ENCODE measurements around the gene ARHGAP24. TPM values are rescaled to one million over a fixed set of nuclear protein-coding genes. Genes with fewer than 3 reads are reported as not detected.

Gene ARHGAP24
- total RNA-seq, 1 experiment from 2014 or later = 2.1 TPM

GRCh38 chr4:85870298-85871083 is 395.5 kb downstream of the ARHGAP24 start (continued):
- TF ChIP-seq ZNF512 (CRISPR knock-in tag; IDR thresholded peaks at IDR 0.05; ENCODE audit: borderline replicate concordance) = no peak

GRCh38 chr4:85873566-85873965 is 398.6 kb downstream of the ARHGAP24 start:
- no peak overlapping the region for H3K4me3 Mint-ChIP-seq
- CTCF ChIA-PET = interaction anchor here (2.0 kb wide), 1 partner anchor 77 kb away, joined by 14 read pairs; no protein-coding TSS in a partner anchor
- H3K27ac Mint-ChIP-seq = no peak overlapping the region
- H3K27me3 Mint-ChIP-seq (ENCODE audit: low read depth) = no peaks in the 10 kb centered on the region
- H3K36me3 Mint-ChIP-seq = no peaks in the 10 kb centered on the region
- no peak for ATAC-seq
- no peaks in the 10 kb centered on the region for H3K9me3 Mint-ChIP-seq
- DNase-seq (ENCODE audit: low spot score) = no peak
- TF ChIP-seq FOXK1 (CRISPR knock-in tag; IDR thresholded peaks at IDR 0.05) = no peak
- TF ChIP-seq ELF4 (CRISPR knock-in tag; IDR thresholded peaks at IDR 0.05; ENCODE audit: low read depth) = no peak
- no peak for TF ChIP-seq ZMAT4 (CRISPR knock-in tag; IDR thresholded peaks at IDR 0.05)
- TF ChIP-seq TP53 (CRISPR knock-in tag; IDR thresholded peaks at IDR 0.05) = no peak
- TF ChIP-seq FOXJ3 (CRISPR knock-in tag; IDR thresholded peaks at IDR 0.05; ENCODE audit: borderline replicate concordance) = no peak
- TF ChIP-seq E2F5 (CRISPR knock-in tag; IDR thresholded peaks at IDR 0.05) = no peak
- H3K4me1 Mint-ChIP-seq = peaks cover 7% of the 10 kb centered on the region
- POLR2A ChIA-PET = no interaction called here

- Mint-ChIP-seq H3K27me3 (ENCODE audit: low read depth) (no peaks in the 10 kb centered on the region), H3K27ac (no peak overlapping the region), H3K4me3 (no peak overlapping the region), H3K9me3 (no peaks in the 10 kb centered on the region), H3K36me3 (no peaks in the 10 kb centered on the region), H3K4me1 (peaks cover 12% of the 10 kb centered on the region)
- DNase-seq (ENCODE audit: low spot score) = no peak
- POLR2A ChIA-PET = no interaction called here
- CTCF ChIA-PET = no interaction called here
- ATAC-seq = no peak
- TF ChIP-seq HMGA2 (CRISPR knock-in tag; IDR thresholded peaks at IDR 0.05) = peak; percentile 98
- no peak for TF ChIP-seq ATF6 (CRISPR knock-in tag; IDR thresholded peaks at IDR 0.05)
These were observed 404.6 kb downstream of the ARHGAP24 start for GRCh38 chr4:85879518-85879917.

- Mint-ChIP-seq H3K27ac (no peak overlapping the region; the same call in 1 of the 2 replicates), H3K9me3 (no peaks in the 10 kb centered on the region), H3K4me3 (no peak overlapping the region), H3K27me3 (ENCODE audit: low read depth) (no peaks in the 10 kb centered on the region), H3K4me1 (peaks cover 12% of the 10 kb centered on the region), H3K36me3 (no peaks in the 10 kb centered on the region)
- CTCF ChIA-PET = no interaction called here
- ATAC-seq (no peak), DNase-seq (ENCODE audit: low spot score) (no peak)
- POLR2A ChIA-PET = no interaction called here
- TF ChIP-seq MYBL2 (CRISPR knock-in tag; IDR thresholded peaks at IDR 0.05) = no peak
- TF ChIP-seq ARID4B (CRISPR knock-in tag; IDR thresholded peaks at IDR 0.05; ENCODE audit: borderline replicate concordance) = no peak
- TF ChIP-seq PRDM15 (CRISPR knock-in tag; IDR thresholded peaks at IDR 0.05) = no peak
- TF ChIP-seq HMGXB4 (CRISPR knock-in tag; IDR thresholded peaks at IDR 0.05) = no peak
- TF ChIP-seq RELA (CRISPR knock-in tag; IDR thresholded peaks at IDR 0.05; ENCODE audit: borderline replicate concordance) = no peak
These were observed 408.2 kb downstream of the ARHGAP24 start for GRCh38 chr4:85883180-85883579.
